ENCODE results near the gene HFE. TPM values are rescaled to one million over a fixed set of nuclear protein-coding genes. Genes with fewer than 3 reads are reported as not detected.
A peak's percentile ranks its signal among the peaks of the same experiment; 100 is the strongest.

The HFE gene
- total and polyA plus RNA-seq, 2 of the 13 experiments (the other 11 are each of a cell fraction or from before 2014, with no cell fraction given) = 3.7 to 6.3 TPM

DNA sequence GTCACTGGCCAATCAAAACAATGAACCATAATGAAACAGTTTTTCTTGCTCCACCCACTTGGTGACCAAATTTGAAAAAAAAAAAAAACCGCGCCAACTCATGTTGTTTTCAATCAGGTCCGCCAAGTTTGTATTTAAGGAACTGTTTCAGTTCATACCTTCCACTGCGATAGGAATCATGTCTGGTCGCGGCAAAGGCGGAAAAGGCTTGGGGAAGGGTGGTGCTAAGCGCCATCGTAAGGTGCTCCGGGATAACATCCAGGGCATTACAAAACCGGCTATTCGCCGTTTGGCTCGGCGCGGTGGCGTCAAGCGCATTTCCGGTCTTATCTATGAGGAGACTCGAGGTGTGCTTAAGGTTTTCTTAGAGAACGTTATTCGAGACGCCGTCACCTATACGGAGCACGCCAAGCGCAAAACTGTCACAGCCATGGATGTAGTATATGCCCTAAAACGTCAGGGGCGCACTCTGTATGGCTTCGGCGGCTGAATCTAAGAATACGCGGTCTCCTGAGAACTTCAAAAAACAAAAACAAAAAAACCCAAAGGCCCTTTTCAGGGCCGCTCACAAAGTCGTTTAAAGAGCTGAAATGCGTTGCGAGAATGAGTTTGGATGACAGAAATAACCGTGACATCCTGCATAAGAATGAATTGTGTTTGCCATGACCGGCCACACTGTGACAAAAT is 16.7 kb downstream of the HFE start (continued):
- TF ChIP-seq, protein P1, sequence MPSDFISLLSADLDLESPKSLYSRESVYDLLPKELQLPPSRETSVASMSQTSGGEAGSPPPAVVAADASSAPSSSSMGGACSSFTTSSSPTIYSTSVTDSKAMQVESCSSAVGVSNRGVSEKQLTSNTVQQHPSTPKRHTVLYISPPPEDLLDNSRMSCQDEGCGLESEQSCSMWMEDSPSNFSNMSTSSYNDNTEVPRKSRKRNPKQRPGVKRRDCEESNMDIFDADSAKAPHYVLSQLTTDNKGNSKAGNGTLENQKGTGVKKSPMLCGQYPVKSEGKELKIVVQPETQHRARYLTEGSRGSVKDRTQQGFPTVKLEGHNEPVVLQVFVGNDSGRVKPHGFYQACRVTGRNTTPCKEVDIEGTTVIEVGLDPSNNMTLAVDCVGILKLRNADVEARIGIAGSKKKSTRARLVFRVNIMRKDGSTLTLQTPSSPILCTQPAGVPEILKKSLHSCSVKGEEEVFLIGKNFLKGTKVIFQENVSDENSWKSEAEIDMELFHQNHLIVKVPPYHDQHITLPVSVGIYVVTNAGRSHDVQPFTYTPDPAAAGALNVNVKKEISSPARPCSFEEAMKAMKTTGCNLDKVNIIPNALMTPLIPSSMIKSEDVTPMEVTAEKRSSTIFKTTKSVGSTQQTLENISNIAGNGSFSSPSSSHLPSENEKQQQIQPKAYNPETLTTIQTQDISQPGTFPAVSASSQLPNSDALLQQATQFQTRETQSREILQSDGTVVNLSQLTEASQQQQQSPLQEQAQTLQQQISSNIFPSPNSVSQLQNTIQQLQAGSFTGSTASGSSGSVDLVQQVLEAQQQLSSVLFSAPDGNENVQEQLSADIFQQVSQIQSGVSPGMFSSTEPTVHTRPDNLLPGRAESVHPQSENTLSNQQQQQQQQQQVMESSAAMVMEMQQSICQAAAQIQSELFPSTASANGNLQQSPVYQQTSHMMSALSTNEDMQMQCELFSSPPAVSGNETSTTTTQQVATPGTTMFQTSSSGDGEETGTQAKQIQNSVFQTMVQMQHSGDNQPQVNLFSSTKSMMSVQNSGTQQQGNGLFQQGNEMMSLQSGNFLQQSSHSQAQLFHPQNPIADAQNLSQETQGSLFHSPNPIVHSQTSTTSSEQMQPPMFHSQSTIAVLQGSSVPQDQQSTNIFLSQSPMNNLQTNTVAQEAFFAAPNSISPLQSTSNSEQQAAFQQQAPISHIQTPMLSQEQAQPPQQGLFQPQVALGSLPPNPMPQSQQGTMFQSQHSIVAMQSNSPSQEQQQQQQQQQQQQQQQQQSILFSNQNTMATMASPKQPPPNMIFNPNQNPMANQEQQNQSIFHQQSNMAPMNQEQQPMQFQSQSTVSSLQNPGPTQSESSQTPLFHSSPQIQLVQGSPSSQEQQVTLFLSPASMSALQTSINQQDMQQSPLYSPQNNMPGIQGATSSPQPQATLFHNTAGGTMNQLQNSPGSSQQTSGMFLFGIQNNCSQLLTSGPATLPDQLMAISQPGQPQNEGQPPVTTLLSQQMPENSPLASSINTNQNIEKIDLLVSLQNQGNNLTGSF (CRISPR knock-in tag; IDR thresholded peaks at IDR 0.05) = peak; percentile 96
- peak; percentile 74; the same call in 1 of the 2 replicates for TF ChIP-seq ESRRA (CRISPR knock-in tag; IDR thresholded peaks at IDR 0.05; ENCODE audit: low read depth)
- peak; percentile 95 for TF ChIP-seq GTF3A (CRISPR knock-in tag; conservative IDR thresholded peaks at IDR 0.05)
- no peak for TF ChIP-seq IKZF1 (IDR thresholded peaks at IDR 0.05)
- TF ChIP-seq, protein P2, sequence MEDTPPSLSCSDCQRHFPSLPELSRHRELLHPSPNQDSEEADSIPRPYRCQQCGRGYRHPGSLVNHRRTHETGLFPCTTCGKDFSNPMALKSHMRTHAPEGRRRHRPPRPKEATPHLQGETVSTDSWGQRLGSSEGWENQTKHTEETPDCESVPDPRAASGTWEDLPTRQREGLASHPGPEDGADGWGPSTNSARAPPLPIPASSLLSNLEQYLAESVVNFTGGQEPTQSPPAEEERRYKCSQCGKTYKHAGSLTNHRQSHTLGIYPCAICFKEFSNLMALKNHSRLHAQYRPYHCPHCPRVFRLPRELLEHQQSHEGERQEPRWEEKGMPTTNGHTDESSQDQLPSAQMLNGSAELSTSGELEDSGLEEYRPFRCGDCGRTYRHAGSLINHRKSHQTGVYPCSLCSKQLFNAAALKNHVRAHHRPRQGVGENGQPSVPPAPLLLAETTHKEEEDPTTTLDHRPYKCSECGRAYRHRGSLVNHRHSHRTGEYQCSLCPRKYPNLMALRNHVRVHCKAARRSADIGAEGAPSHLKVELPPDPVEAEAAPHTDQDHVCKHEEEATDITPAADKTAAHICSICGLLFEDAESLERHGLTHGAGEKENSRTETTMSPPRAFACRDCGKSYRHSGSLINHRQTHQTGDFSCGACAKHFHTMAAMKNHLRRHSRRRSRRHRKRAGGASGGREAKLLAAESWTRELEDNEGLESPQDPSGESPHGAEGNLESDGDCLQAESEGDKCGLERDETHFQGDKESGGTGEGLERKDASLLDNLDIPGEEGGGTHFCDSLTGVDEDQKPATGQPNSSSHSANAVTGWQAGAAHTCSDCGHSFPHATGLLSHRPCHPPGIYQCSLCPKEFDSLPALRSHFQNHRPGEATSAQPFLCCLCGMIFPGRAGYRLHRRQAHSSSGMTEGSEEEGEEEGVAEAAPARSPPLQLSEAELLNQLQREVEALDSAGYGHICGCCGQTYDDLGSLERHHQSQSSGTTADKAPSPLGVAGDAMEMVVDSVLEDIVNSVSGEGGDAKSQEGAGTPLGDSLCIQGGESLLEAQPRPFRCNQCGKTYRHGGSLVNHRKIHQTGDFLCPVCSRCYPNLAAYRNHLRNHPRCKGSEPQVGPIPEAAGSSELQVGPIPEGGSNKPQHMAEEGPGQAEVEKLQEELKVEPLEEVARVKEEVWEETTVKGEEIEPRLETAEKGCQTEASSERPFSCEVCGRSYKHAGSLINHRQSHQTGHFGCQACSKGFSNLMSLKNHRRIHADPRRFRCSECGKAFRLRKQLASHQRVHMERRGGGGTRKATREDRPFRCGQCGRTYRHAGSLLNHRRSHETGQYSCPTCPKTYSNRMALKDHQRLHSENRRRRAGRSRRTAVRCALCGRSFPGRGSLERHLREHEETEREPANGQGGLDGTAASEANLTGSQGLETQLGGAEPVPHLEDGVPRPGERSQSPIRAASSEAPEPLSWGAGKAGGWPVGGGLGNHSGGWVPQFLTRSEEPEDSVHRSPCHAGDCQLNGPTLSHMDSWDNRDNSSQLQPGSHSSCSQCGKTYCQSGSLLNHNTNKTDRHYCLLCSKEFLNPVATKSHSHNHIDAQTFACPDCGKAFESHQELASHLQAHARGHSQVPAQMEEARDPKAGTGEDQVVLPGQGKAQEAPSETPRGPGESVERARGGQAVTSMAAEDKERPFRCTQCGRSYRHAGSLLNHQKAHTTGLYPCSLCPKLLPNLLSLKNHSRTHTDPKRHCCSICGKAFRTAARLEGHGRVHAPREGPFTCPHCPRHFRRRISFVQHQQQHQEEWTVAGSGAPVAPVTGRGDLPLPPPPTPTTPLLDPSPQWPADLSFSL (CRISPR knock-in tag; IDR thresholded peaks at IDR 0.05) = no peak
- peak; percentile 98; the same call in 1 of the 2 replicates for TF ChIP-seq ZNF44 (CRISPR knock-in tag; IDR thresholded peaks at IDR 0.05)
- no peak for TF ChIP-seq CCAR2 (optimal IDR thresholded peaks at IDR 0.05; ENCODE audit: low read depth, low read length)
- TF ChIP-seq MAF1 (CRISPR knock-in tag; IDR thresholded peaks at IDR 0.05; ENCODE audit: borderline replicate concordance) = peak; percentile 66
- TF ChIP-seq SATB2 (CRISPR knock-in tag; IDR thresholded peaks at IDR 0.05) = peak; percentile 46; the same call in 1 of the 2 replicates
- TF ChIP-seq, protein P3, sequence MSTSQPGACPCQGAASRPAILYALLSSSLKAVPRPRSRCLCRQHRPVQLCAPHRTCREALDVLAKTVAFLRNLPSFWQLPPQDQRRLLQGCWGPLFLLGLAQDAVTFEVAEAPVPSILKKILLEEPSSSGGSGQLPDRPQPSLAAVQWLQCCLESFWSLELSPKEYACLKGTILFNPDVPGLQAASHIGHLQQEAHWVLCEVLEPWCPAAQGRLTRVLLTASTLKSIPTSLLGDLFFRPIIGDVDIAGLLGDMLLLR (CRISPR knock-in tag; IDR thresholded peaks at IDR 0.05) = peak; percentile 95
- no peak; the same call in 1 of the 2 replicates for TF ChIP-seq ZNF251 (CRISPR knock-in tag; IDR thresholded peaks at IDR 0.05)
- no peak for TF ChIP-seq ZNF207 (IDR thresholded peaks at IDR 0.05; ENCODE audit: borderline replicate concordance)
- TF ChIP-seq DR1 (CRISPR knock-in tag; IDR thresholded peaks at IDR 0.05) = peak; percentile 71; the same call in 1 of the 2 replicates
- TF ChIP-seq ZNF569 (CRISPR knock-in tag; IDR thresholded peaks at IDR 0.05; ENCODE audit: borderline replicate concordance) = peak; percentile 86; the same call in 1 of the 2 replicates
- TF ChIP-seq JDP2 (CRISPR knock-in tag; IDR thresholded peaks at IDR 0.05; ENCODE audit: borderline replicate concordance) = peak; percentile 54; the same call in 1 of the 2 replicates
